D721Med (cell line): ENCODE data around the gene C9orf57.

ENCODE experiments used
- DNase-seq: peaks from one replicate; pipeline ENCODE4 v3.0.0; 2011; ENCODE audit warnings: low spot score; ENCODE audit not compliant: insufficient read length
- FAIRE-seq: peaks from 2 replicates; lab custom pipeline; 2011; peaks lifted over from hg19 to GRCh38; lab: Jason Lieb, UNC
- CTCF ChIP-seq: IDR thresholded peaks from 2 replicates; pipeline ENCODE4 v1.5.1; 2012; ENCODE audit warnings: mild to moderate bottlenecking, control low read depth; ENCODE audit not compliant: insufficient read depth; ENCODE audit errors: missing control alignments

C9orf57 gene

GRCh38 chr9:72041369-72041768 lies 19.0 kb downstream of the C9orf57 start:
- TF ChIP-seq CTCF, result no peak
- FAIRE-seq (no peak), DNase-seq (no peak)

GRCh38 chr9:72039532-72039931 lies 20.9 kb downstream of the C9orf57 start:
- DNase-seq, result no peak
- FAIRE-seq, result no peak
- no peak for TF ChIP-seq CTCF

- DNase-seq (peak; percentile 60), FAIRE-seq (peak; percentile 16)
- peak; percentile 98 for TF ChIP-seq CTCF
Observed at GRCh38 chr9:72038890-72039410, 21.5 kb downstream of the C9orf57 start.

GRCh38 chr9:72038408-72038807 lies 22.0 kb downstream of the C9orf57 start:
- TF ChIP-seq CTCF, result no peak
- DNase-seq (no peak), FAIRE-seq (no peak)

GRCh38 chr9:72037571-72037970 lies 22.8 kb downstream of the C9orf57 start:
- DNase-seq (no peak), FAIRE-seq (no peak)
- no peak for TF ChIP-seq CTCF

GRCh38 chr9:72030767-72031166 lies 29.6 kb downstream of the C9orf57 start:
- no peak for DNase-seq
- no peak for TF ChIP-seq CTCF
- no peak for FAIRE-seq

- DNase-seq (no peak), FAIRE-seq (no peak)
- TF ChIP-seq CTCF, result no peak
Observed at GRCh38 chr9:72029986-72030385, 30.4 kb downstream of the C9orf57 start.
